ENCODE measurements around the gene CLTCL1. TPM values are rescaled to one million over a fixed set of nuclear protein-coding genes. Genes with fewer than 3 reads are reported as not detected.

The CLTCL1 gene
- total RNA-seq, 1 donor from 2014 or later, result 5.4 TPM

DNA sequence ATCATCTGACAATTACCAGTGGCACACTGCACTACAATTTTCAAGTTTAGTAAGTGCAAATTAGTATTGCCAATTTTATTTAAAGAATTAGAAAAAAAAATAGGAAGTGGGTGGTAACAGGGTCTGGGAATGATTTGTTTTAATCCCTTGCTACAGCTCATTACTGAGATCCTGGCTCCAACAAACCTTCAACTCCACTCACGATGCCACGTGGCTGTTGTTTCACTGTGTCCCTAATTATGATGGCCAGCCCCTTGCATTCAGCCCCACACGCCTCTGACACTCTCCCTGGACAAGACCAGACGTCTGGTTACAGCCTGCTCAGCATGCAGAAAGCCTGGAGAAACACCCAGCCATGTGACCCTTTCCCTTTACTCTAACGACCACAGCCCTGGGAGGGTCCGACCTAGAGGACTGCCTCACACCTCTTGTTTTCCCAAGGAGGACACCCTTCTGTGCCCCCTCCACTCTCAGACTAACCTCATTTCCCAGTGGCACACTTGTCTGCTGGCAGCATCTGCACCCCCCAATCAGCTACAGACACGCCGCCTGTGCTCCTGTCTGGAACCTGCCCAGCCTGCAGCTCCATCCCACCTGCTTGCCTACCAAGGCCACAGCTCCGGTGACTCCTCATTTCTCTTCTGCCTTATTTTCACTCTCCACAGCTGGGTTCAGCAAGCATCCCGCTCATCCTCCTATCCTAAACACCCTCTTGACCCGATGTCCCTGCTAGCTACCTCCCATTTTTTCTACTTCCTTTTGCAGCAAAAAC is 94.5 kb downstream of the CLTCL1 start:
- no peak for DNase-seq (ENCODE audit: extremely low spot score in 2 of 2)
- no peak overlapping the region for H3K27ac ChIP-seq
- no peak overlapping the region for H3K4me3 ChIP-seq
- H3K4me1 ChIP-seq, result no peaks in the 10 kb centered on the region
- intact Hi-C loops (cut with DNase I), result no loop called here
- H3K36me3 ChIP-seq, result no peaks in the 10 kb centered on the region
- no peaks in the 10 kb centered on the region for H3K9me3 ChIP-seq
- no peaks in the 10 kb centered on the region for H3K27me3 ChIP-seq
- TF ChIP-seq, protein P1, sequence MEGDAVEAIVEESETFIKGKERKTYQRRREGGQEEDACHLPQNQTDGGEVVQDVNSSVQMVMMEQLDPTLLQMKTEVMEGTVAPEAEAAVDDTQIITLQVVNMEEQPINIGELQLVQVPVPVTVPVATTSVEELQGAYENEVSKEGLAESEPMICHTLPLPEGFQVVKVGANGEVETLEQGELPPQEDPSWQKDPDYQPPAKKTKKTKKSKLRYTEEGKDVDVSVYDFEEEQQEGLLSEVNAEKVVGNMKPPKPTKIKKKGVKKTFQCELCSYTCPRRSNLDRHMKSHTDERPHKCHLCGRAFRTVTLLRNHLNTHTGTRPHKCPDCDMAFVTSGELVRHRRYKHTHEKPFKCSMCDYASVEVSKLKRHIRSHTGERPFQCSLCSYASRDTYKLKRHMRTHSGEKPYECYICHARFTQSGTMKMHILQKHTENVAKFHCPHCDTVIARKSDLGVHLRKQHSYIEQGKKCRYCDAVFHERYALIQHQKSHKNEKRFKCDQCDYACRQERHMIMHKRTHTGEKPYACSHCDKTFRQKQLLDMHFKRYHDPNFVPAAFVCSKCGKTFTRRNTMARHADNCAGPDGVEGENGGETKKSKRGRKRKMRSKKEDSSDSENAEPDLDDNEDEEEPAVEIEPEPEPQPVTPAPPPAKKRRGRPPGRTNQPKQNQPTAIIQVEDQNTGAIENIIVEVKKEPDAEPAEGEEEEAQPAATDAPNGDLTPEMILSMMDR (IDR thresholded peaks at IDR 0.05), result no peak
- TF ChIP-seq POLR2A (IDR thresholded peaks at IDR 0.05), result no peak
- no peak for TF ChIP-seq POLR2AphosphoS5 (IDR thresholded peaks at IDR 0.05; ENCODE audit: insufficient read depth in 1 of 2, low read depth in 1 of 2)

DNA sequence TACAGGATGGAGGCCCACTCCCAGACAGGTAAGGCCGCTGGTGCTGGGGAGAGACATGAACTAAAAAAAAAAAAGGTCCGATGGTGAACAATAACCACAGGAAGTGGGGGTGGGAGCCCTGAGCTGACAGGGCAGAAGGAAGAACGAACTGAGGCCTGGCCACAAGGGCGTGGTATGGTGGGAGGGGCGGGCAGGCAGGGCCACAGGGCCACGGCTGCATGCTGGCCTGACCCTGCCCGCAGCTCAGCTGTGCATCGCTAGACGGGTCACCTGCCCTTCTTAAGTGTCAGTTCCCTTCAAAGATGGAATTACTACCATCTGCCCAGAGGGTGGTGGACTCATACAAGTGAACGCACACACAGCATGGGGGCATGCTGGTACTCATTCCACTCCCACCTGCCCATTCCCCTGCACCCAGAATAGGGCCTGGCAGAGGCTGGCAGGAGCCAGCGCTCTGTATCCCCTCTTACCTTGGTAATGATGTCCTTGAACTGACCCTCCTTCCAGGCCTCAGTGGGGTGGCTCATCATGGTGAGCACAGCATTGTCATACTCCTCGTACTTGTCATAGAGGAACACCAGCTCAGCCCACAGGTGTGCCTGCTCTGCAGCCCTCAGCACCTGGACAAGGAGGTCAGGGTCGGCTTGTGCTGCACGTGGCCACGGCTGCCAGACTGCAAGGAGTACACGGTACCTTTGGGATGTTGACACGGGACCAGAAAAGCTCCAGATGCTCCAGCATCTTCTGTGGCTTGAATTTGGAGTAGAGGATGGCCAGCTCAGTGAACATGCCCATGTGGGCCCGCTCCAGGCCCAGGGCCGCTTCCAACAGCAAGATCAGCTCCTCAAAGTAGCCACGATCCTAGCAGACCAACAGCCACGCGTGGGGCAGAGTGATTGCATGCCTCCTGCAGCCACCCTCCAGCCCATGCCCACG is 95.5 kb downstream of the CLTCL1 start:
- H3K4me1 ChIP-seq, result no peaks in the 10 kb centered on the region
- H3K36me3 ChIP-seq, result no peaks in the 10 kb centered on the region
- no peaks in the 10 kb centered on the region for H3K9me3 ChIP-seq
- TF ChIP-seq POLR2AphosphoS5 (IDR thresholded peaks at IDR 0.05; ENCODE audit: insufficient read depth in 1 of 2, low read depth in 1 of 2), result no peak
- TF ChIP-seq, protein P1 (IDR thresholded peaks at IDR 0.05), result no peak
- TF ChIP-seq POLR2A (IDR thresholded peaks at IDR 0.05), result no peak
- DNase-seq (ENCODE audit: extremely low spot score in 2 of 2), result no peak
- H3K27me3 ChIP-seq, result no peaks in the 10 kb centered on the region
- no peak overlapping the region for H3K4me3 ChIP-seq
- intact Hi-C loops (cut with DNase I), result no loop called here
- H3K27ac ChIP-seq, result no peak overlapping the region

DNA sequence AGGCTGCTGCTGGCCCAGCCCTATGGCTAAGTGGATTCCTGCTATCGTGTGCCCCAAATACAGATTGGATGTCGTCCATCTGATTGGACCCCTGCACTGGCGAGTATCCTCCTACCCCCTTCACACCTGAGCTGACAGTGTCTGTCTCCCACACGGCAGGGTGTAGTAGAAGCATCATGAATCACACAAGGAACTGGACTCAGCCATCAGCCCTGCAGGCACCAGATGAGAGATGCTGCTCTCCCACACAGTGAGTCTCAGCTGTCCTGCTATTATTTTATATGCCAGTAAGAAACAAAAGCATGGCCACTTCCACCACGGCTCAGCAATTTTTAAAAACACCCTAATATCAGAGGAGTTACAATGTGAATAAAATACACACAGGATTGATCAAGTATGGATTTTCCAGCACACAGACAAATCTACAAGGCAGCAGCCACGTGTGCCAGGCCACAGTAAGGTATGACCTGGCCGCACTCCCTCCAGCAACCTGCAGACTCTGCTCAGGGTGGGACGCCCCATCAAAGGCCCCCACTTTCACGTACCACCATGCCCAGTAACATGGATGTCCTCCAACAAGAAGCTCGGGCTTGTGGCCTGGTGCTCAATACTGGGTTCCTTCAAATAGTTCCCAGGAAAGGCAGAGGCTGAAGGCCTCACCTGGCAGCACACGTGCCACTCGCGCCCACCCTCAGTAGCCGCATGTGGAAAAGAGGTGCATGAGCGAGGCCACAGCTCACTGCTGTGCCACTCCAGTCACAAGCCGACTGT is 96.6 kb downstream of the CLTCL1 start:
- H3K4me1 ChIP-seq, result no peaks in the 10 kb centered on the region
- H3K27me3 ChIP-seq, result no peaks in the 10 kb centered on the region
- intact Hi-C loops (cut with DNase I), result no loop called here
- H3K9me3 ChIP-seq, result no peaks in the 10 kb centered on the region
- TF ChIP-seq POLR2AphosphoS5 (IDR thresholded peaks at IDR 0.05; ENCODE audit: insufficient read depth in 1 of 2, low read depth in 1 of 2) (no peak), POLR2A (IDR thresholded peaks at IDR 0.05) (no peak)
- TF ChIP-seq, protein P1 (IDR thresholded peaks at IDR 0.05), result no peak
- H3K36me3 ChIP-seq, result no peaks in the 10 kb centered on the region
- no peak for DNase-seq (ENCODE audit: extremely low spot score in 2 of 2)
- H3K4me3 ChIP-seq, result no peak overlapping the region
- no peak overlapping the region for H3K27ac ChIP-seq

DNA sequence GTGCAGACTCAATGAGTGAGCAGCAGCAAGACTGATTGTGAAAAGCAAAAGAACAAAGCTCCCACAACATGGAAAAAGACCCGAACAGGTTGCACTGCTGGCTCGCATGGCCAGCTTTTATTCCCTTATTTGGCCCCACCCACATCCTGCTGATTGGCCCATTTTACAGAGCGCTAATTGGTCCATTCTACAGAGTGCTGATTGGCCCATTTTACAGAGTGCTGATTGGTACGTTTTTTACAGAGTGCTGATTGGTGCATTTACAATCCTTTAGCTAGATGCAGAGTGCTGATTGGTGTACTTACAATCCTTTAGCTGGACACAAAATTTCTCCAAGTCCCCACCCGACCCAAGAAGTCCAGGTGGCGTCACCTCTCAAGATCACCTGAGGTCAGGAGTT is 97.6 kb downstream of the CLTCL1 start:
- intact Hi-C loops (cut with DNase I), result no loop called here
- H3K27ac ChIP-seq, result no peak overlapping the region
- H3K4me3 ChIP-seq, result no peak overlapping the region
- no peaks in the 10 kb centered on the region for H3K27me3 ChIP-seq
- no peak for TF ChIP-seq POLR2A (IDR thresholded peaks at IDR 0.05)
- TF ChIP-seq, protein P1 (IDR thresholded peaks at IDR 0.05), result no peak
- no peak for TF ChIP-seq POLR2AphosphoS5 (IDR thresholded peaks at IDR 0.05; ENCODE audit: insufficient read depth in 1 of 2, low read depth in 1 of 2)
- no peaks in the 10 kb centered on the region for H3K4me1 ChIP-seq
- H3K36me3 ChIP-seq, result no peaks in the 10 kb centered on the region
- DNase-seq (ENCODE audit: extremely low spot score in 2 of 2), result no peak
- H3K9me3 ChIP-seq, result no peaks in the 10 kb centered on the region
